GM21717 (cell line): ENCODE results near the gene TOLLIP.
A peak's percentile ranks its signal among the peaks of the same experiment; 100 is the strongest.
"Not testable (repeated sequence)": the region's sequence is repeated elsewhere in the genome, so short reads cannot be mapped to it uniquely, and the experiment has no call there.

Source experiments
- ATAC-seq: cut with Tn5 transposase; IDR thresholded peaks from one replicate; pipeline ENCODE4 v1.9.1; 2021; ENCODE audit warnings: mild to moderate bottlenecking, moderate library complexity; ENCODE audit not compliant: unreplicated experiment

Gene TOLLIP

DNA sequence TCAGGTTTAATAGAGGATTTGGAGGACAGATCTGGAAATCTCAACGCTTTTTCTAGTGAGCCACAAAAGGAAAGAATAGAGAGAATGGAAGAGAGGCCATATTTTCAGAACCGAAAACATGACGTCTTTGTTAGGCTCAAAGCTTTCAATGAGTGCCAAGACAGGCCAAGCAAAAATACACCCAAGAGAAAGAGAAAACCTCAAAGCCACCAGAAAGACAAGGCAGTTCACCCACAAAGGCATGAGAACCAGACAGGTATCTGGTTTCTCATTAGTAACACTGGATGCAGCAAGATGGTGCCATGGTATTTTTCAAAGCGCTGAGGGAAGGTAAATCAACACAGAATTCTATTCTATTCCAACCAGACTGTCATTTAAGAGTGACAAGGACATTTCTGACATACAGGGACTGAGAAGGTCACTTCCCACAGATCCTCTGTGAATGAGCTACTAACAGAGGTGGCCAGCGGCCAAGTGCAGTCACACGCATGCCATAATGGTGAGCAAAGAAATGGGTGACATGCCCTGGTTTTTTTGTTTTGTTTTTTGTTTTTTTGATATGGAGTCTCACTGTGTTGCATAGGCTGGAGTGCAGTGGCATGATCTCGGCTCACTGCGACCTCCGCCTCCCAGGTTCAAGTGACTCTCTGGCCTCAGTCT, 41.9 kb downstream of the TOLLIP start:
- no peak for ATAC-seq

DNA sequence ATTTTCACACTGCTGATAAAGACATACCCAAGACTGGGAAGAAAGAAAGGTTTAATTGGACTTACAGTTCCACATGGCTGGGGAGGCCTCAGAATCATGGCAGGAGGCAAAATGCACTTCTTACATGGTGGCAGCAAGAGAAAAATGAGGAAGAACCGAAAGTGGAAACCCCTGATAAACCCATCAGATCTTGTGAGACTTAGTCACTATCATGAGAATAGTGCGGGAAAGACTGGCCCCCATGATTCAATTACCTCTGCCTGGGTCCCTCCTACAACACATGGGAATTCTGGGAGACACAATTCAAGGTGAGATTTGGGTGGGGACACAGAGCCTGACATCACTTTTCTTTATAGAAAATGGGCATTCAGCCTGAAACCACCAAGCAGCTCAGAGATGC, 42.5 kb downstream of the TOLLIP start:
- not testable (repeated sequence) for ATAC-seq

DNA sequence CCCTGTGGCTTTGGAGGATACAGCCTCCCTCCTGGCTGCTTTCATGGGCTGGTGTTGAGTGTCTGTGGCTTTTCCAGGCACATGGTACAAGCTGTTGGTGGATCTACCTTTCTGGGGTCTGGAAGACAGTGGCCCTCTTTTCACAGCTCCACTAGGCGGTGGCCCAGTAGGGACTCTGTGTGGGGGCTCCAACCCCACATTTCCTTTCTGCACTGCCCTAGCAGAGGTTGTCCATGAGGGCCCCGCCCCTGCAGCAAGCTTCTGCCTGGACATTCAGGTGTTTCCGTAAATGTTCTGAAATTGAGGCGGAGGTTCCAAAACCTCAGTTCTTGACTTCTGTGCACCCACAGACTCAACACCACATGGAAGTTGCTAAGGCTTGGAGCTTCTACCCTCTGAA, 44.0 kb downstream of the TOLLIP start:
- not testable (repeated sequence) for ATAC-seq

DNA sequence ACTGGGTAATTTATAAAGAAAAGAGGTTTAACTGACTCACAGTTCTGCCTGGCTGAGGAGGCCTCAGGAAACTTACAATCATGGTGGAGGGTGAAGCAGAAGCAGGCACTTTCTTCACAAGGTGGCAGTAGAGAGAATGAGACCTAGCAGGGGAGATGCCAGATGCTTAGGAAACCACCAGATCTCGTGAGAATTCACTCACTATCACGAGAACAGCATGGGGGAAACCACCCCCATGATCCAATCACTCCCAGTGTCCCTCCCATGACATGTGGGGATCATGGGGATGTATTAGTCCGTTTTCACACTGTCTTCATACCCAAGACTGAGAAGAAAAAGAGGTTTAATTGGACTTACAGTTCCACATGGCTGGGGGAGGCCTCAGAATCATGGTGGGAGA, 45.0 kb downstream of the TOLLIP start:
- ATAC-seq, result not testable (repeated sequence)

DNA sequence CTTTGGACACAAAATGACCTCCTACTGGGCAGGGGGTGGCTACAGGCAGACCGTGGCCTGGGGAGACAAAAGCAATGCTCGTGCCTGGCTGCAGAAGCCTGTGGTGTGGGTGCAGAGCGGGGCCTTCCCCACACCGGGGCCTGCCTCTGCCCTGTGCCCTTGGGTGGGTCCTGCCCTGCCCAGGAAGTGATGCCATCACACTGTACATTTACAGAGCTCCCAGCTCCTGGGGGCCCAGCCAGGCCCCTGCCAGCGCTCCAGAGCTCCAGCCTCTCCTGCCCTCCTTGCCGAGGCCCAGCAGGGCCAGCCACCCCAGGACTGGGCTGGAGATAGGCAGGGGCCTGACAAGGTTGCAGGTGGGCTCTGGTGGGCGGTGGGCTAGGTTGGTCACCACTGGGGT, 46.4 kb downstream of the TOLLIP start:
- ATAC-seq, result no peak

DNA sequence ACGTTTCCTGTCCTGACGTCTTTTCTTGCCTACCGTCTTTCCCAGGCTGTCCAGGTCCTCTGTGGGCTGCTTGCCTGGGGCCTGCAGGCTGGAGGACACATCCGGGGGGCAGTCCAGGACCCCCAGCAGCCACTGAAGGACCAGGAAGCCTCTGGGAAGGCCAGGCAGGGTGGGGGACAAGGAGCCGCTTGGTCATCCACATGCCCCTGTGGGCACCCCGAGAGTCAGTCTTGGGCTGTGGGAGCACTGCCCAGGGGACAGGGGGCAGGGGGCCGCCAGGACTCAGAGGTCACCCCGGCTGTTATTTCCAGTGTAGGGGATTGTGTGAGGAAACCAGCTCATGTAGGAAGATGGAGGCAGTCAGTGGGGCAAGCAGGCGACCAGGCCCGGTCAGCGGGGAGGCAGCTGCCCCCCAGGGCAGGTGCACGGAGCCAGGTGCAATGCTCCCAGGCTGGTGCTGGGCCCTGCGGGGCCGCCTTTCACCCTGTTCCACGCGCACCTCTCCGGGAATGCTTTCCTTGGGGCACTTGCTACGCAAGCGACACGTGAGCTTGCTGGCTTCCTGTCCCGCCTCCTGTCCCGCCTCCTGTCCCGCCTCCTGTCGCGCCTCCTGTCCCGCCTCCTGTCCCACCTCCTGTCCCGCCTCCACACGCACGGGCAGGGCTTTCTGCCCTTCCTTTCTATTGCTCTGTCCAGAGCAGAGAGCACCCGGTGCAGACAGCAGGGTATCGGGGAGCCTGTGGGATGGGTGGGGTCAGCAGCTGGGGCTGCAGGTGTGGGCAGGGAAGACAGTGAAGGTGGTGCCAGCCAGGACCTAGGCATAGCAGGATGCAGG, 47.0 kb downstream of the TOLLIP start:
- ATAC-seq, result peak; percentile 59

DNA sequence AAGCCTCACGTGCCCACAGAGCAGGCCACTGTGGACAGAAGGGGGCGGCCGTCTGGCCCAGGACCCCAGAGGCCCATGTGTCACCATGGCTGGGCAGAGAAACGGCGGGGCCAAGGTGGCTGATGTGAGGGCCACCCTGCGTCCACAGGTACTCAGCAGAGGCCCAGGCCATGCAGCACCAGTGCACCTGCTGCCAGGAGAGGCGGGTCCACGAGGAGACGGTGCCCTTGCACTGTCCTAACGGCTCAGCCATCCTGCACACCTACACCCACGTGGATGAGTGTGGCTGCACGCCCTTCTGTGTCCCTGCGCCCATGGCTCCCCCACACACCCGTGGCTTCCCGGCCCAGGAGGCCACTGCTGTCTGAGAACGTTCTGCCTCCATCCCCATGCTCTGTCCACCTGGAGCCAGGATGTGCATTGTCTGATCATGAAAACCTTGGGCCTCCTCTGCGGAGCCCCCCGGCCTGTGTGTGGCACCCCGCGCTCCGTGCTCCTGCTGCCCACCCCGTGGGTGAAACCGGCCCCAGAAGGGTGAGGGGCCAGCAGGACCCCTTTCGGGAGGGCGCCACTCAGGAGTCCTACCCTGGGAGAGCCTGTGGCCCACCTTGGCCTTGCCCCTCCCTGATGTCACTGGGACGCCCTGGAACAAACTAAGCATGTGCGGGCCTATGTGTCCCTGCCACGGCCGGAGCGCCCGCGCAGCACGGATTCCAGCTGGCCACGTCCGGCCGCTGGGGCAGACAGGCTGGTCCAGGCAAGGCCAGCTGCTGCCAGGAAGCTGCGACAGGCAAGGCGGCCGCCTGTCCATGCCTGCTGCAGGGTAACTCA, 48.0 kb downstream of the TOLLIP start:
- no peak for ATAC-seq

DNA sequence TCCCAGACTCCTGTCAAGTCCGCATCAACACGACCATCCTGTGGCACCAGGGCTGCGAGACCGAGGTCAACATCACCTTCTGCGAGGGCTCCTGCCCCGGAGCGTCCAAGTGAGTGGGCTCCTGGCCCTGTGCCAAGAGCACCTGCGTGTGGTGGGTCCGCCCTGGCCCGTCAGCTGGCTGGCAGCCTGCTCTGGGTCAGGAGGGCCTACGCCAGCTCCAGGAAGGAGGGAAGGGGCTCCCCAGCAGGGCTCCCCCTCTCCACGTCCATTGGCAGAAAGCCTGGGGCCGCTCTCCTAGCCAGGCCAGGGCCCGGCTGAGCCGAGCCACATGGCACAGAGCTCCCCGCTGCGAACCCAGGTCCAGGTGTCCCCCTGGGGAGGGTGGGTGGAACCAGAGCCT, 48.8 kb downstream of the TOLLIP start:
- ATAC-seq, result no peak

DNA sequence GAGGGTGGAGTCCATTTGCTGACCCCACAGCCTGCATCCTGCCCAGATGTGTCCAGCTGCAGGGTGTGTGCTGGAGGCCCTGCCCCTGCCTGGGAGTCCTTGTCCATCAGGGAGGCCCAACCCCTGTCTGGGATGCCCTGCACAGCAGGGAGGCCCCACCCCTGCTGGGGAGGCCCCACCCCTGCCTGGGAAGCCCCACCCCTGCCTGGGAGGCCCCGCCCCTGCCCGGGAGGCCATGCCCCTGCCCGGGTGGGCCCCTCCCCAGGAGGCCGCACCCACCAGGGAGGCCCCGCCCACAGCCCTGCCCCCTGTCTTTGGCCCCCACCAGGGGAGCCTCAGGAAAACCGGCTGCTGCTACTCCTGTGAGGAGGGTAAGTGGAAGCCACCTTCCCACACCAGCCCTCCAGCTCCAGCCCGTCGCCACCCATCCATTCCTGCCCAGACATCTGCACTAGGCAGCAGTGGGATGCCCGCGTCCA, 49.4 kb downstream of the TOLLIP start:
- ATAC-seq, result no peak

DNA sequence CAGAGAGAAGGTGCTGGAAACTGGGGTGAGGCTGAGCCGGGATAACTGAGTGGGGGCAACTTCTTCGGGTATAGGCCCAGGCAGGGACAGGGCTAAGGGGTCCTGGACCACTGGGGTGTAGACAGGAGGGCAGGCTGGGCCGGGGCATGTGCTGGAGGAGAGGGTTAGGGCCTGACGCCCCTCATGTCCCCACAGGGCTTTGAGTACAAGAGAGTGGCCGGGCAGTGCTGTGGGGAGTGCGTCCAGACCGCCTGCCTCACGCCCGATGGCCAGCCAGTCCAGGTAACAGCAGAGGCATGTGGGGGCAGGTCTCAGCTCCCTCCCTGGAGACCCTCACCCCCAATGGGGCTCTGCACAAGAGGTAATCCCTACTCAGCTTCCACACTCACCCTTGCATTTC, 49.9 kb downstream of the TOLLIP start:
- ATAC-seq, result no peak

DNA sequence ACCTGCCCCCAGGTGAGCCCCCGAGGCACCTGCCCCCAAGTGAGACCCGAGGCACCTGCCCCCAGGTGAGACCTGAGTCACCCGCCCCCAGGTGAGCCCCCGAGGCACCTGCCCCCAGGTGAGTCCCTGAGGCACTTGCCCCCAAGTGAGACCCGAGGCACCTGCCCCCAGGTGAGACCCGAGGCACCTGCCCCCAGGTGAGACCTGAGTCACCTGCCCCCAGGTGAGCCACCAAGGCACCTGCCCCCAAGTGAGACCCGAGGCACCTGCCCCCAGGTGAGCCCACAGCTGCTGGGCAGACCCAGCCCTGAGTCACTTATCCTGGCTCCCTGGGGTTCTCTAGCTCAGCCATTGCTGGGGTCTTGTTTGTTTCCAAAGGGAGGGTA, 50.4 kb downstream of the TOLLIP start:
- no peak for ATAC-seq

DNA sequence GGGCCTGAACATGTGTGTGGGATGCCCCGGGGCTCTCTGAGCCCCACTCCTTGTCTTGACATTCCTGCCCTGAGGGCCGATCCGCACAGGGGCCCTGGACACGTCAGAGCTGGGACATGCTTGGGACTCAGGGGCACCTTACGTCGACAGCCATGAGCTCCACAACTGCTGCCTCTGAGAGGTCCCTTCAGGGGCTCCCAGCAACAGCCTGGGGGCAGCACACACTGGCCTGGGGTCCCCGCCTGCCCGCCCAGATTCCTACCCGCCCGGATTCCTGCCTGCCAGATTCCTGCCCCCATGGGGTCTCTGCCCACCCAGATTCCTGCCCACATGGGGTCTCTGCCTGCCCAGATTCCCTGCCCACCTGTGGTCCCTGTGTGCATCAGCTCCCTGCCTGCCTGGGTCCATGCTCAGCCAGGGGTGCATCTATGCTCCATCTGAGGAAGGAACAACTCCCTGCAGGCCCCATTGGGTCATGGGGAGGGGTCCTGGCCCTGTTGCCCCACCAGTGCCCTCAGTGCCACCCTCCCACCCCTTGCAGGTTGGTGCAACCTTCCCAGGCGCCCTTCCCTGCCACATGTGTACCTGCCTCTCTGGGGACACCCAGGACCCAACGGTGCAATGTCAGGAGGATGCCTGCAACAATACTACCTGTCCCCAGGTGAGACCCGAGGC, 50.9 kb downstream of the TOLLIP start:
- ATAC-seq, result no peak

DNA sequence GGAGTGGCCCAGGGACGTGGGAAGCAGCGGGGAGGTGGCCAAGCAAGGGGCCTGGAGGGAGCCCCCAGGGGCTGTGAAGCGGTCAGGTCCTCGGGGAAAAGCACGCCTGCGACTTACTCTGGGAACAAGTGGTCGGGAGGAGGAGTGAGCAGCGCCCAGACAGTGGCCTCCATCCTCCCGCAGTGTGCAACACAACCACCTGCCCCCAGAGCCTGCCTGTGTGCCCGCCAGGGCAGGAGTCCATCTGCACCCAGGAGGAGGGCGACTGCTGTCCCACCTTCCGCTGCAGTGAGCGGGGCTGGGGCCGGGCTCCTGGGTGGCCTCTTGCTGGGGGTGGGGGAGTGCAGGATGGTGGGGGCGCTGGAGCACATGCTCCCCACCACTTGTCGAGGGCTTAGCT, 51.5 kb downstream of the TOLLIP start:
- no peak for ATAC-seq

DNA sequence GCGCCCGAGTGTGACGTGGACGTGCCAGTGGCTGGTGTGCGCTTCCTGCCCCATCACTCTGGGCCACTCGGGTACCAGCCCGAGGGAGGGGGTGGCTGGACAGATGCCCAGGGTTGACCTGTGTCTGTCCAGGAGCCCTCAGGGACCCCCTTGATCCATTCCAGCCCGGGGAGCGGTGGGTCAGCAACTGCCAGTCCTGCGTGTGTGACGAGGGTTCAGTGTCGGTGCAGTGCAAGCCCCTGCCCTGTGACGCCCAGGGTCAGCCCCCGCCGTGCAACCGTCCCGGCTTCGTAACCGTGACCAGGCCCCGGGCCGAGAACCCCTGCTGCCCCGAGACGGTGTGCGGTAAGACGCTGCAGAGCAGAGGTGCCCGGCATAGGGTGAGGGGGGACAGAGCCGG, 52.1 kb downstream of the TOLLIP start:
- ATAC-seq, result no peak

DNA sequence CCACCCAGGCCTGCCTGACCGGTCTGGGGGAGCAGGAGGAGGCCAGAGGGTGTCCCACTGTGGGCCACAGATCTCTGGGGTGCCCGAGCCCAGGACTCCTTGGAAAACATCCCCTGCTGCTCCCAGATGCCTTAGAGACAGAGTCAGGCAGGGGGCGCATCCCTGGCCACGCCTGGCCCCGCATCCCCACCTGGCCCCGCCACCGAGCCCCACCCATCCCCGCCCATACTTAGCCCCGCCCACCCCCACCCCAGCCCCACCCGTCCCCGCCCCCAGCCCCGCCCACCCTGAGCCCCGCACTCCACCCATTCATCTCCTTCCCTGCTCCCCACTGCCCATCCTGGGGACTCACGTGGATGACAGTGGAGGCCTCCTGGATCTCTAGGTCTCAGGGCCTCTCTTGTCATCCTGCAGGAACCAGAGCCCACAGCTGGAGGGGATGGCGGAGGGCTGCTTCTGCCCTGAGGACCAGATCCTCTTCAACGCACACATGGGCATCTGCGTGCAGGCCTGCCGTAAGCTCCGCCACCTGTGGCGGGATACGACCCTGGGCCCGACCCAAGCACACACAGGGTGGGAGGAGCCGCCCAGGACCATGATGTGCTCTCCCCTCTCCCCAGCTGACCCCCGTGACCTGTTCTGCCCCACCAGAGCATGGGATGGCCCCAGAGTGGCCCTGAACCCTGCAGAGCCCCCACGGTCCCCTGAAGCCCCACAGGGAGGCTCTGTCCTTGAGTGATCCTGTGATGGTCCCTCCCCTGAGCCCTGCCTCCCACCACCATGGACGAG, 53.0 kb downstream of the TOLLIP start:
- no peak for ATAC-seq

DNA sequence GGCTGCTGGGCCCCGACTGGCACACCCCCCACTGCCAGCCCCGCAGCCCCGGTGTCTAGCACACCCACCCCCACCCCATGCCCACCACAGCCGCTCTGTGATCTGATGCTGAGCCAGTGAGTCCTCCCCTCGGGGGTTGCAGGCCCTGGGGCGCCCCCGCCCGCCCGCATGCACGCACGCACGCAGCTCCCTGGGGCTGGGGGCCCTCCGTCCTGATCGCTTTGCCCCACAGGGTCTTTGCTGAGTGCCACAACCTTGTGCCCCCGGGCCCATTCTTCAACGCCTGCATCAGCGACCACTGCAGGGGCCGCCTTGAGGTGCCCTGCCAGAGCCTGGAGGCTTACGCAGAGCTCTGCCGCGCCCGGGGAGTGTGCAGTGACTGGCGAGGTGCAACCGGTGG, 54.3 kb downstream of the TOLLIP start:
- ATAC-seq, result no peak

DNA sequence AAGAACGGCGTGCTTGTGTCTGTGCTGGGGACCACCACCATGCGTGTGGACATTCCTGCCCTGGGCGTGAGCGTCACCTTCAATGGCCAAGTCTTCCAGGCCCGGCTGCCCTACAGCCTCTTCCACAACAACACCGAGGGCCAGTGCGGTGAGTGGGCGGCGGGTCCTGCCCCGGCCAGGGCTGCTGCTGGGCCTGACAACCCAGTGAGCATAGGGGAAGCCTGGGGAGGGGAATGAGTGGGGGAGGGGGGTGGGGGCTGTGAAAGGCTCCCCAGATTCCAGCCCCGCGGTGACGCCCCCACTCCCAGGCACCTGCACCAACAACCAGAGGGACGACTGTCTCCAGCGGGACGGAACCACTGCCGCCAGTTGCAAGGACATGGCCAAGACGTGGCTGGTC, 54.7 kb downstream of the TOLLIP start:
- no peak for ATAC-seq

DNA sequence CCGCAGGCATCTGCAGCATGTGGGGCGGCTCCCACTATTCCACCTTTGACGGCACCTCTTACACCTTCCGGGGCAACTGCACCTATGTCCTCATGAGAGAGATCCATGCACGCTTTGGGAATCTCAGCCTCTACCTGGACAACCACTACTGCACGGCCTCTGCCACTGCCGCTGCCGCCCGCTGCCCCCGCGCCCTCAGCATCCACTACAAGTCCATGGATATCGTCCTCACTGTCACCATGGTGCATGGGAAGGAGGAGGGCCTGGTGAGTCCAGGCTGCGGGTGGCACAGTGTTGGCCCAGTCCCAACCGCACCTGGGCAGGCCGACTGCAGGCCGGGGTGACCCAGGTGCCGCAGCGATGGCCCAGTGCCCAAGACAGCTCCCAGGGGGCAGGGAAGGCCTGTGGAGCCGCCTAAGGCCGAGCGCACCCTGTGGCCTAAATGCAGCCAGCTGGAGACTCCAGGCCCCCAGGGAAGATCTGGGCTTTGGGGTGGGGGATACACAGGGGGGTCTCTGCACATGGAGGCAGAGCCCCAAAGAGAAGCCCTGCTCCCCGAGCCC, 55.3 kb downstream of the TOLLIP start:
- no peak for ATAC-seq

DNA sequence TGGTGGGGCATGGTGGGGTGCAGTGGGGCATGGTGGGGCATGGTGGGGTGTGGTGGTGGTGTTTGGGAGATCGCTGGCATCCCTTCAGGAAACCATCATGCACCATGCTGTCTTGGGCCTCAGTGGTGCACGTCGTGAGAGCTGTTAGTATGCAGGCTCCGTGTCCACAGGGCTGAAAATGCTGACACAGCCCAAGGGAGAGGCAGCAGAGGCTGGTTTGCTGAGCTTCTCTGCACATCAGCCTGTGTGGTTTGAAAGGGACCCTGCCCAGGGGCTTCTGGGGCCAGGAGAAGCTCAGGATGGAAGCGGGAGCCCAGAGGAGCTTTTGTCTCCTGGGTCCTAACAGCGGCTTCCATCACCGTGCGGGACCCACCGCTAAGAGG, 56.3 kb downstream of the TOLLIP start:
- no peak for ATAC-seq
